Astrocyte (in vitro differentiated cells and primary cell): ENCODE results near the gene PPL. TPM values are rescaled to one million over a fixed set of nuclear protein-coding genes. Genes with fewer than 3 reads are reported as not detected.
A peak's percentile ranks its signal among the peaks of the same experiment; 100 is the strongest.
"Not testable (repeated sequence)": the region's sequence is repeated elsewhere in the genome, so short reads cannot be mapped to it uniquely, and the experiment has no call there.

Source experiments
- DNase-seq: peaks from one replicate; pipeline ENCODE4 v3.0.0-alpha.2; 2010; ENCODE audit warnings: low read depth
- FAIRE-seq: peaks from 2 replicates; lab custom pipeline; 2011; peaks lifted over from hg19 to GRCh38; lab: Jason Lieb, UNC
- H2AFZ ChIP-seq: 2 replicates; pipeline ENCODE4 v1.6.0; 2012; ENCODE audit warnings: low read depth, low read length, inconsistent platforms
- H3K27ac ChIP-seq: 2 replicates; pipeline ENCODE4 v1.5.1; 2011; ENCODE audit warnings: low read depth, low read length, inconsistent platforms
- H3K27me3 ChIP-seq: 2 replicates; pipeline ENCODE4 v1.6.0; 2011; ENCODE audit warnings: low read length, inconsistent platforms; ENCODE audit not compliant: insufficient read depth
- H3K36me3 ChIP-seq: 2 replicates; pipeline ENCODE4 v1.5.1; 2011; ENCODE audit warnings: low read length, inconsistent platforms; ENCODE audit not compliant: insufficient read depth
- H3K4me1 ChIP-seq: 2 replicates; pipeline ENCODE4 v1.5.1; 2011; ENCODE audit warnings: low read length, inconsistent platforms; ENCODE audit not compliant: insufficient read depth
- H3K4me2 ChIP-seq: 2 replicates; pipeline ENCODE4 v1.6.0; 2012; ENCODE audit warnings: low read length, inconsistent platforms
- H3K4me3 ChIP-seq: 2 replicates; pipeline ENCODE4 v1.5.1; 2011; ENCODE audit warnings: low read depth, mild to moderate bottlenecking, low read length, inconsistent platforms; ENCODE audit not compliant: insufficient read depth
- H3K79me2 ChIP-seq: 2 replicates; pipeline ENCODE4 v1.6.0; 2012; ENCODE audit warnings: mild to moderate bottlenecking, low read length, inconsistent platforms; ENCODE audit not compliant: insufficient read depth
- H3K9ac ChIP-seq: 2 replicates; pipeline ENCODE4 v1.6.0; 2012; ENCODE audit warnings: mild to moderate bottlenecking, low read length, inconsistent platforms
- H3K9me3 ChIP-seq: 2 replicates; pipeline ENCODE4 v1.5.1; 2012; ENCODE audit warnings: low read depth, mild to moderate bottlenecking, low read length, inconsistent platforms; ENCODE audit not compliant: insufficient read depth
- H4K20me1 ChIP-seq: 2 replicates; pipeline ENCODE4 v1.6.0; 2012; ENCODE audit warnings: low read length, inconsistent platforms; ENCODE audit not compliant: insufficient read depth
- H3K27ac Mint-ChIP-seq: one replicate; pipeline ENCODE4 v1.8.0; 2021; ENCODE audit warnings: mild to moderate bottlenecking, mixed read lengths; ENCODE audit not compliant: unreplicated experiment
- H3K27me3 Mint-ChIP-seq: one replicate; pipeline ENCODE4 v1.8.0; 2021; ENCODE audit warnings: low read depth, mixed read lengths; ENCODE audit not compliant: unreplicated experiment
- H3K36me3 Mint-ChIP-seq: one replicate; pipeline ENCODE4 v1.8.0; 2021; ENCODE audit warnings: low read depth, mixed read lengths; ENCODE audit not compliant: unreplicated experiment
- H3K4me1 Mint-ChIP-seq: one replicate; pipeline ENCODE4 v1.8.0; 2021; ENCODE audit warnings: low read depth, mixed read lengths; ENCODE audit not compliant: unreplicated experiment
- H3K4me3 Mint-ChIP-seq: one replicate; pipeline ENCODE4 v1.8.0; 2021; ENCODE audit warnings: mild to moderate bottlenecking, moderate library complexity, mixed read lengths; ENCODE audit not compliant: unreplicated experiment
- H3K9me3 Mint-ChIP-seq: one replicate; pipeline ENCODE4 v1.8.0; 2021; ENCODE audit warnings: mild to moderate bottlenecking, mixed read lengths; ENCODE audit not compliant: unreplicated experiment
- EZH2 ChIP-seq: IDR thresholded peaks from 2 replicates; pipeline ENCODE4 v1.6.1; 2012; ENCODE audit warnings: mild to moderate bottlenecking, low read length, inconsistent platforms; ENCODE audit not compliant: insufficient read depth
- total RNA-seq: library from RNA; stranded (reverse); gene quantifications from 2 replicates; pipeline ENCODE4 v1.2.1, GENCODE V29; 2021
- TF ChIP-seq, protein P1 (sequence below): IDR thresholded peaks from 2 replicates; pipeline ENCODE4 v1.5.1; 2011; ENCODE audit warnings: low read depth, mild to moderate bottlenecking, inconsistent platforms, low read length, moderate library complexity; ENCODE audit not compliant: insufficient read depth

Gene PPL
- total RNA-seq, 1 donor from 2014 or later = 12.3 TPM

DNA sequence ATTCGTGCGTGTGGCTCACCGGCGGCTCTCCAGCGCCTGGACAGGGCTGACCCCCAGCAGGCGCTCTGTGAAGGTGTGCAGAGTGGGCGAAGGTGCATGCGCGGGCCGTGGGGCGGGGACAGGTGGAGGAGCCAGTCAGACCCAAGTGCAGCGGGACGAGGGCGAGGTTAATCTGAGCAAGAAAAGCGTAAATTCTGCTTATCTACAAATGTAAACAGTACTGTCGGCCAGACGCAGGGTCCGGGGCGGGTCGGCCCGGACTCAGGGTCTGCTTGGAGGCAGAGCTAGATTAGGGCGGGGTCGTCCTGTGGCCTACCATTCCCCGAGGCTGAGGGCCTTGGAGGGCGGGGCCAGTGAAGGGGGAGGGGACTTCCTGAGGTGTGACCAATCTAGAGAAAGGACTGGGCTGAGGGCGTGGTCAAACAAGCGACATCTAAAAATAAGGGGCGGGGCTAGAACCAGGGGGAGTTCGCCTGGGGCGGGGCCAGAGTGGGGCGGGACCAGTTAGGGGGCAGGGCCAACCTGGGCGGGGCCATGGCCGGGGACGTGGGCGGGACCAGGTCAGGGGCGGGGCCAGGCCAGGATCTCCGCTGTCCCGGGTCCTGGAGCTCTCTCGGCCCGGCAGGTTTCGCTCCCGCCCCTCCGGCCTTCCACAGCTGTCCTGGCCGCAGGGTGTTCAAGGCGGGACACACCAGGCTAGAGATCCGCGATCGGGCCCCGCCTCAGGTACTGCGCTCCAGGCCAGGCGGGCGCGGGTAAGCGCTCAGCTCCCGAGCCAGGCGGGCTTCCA is 21.0 kb upstream of the PPL start, which contains the start of gene SEC14L5:
Gene SEC14L5 (plus strand): TSS at position 611 of the 790 bp plus-strand sequence. CDS start 994 bp downstream, outside the sequence.
- H3K27me3 ChIP-seq = peaks cover 10% of the 10 kb centered on the region
- H4K20me1 ChIP-seq = peaks cover 5% of the 10 kb centered on the region
- H3K27me3 Mint-ChIP-seq = no peaks in the 10 kb centered on the region
- no peaks in the 10 kb centered on the region for H3K9me3 ChIP-seq
- H3K4me3 ChIP-seq = peak within 1 kb of the TSS; percentile 75
- no peaks in the 10 kb centered on the region for H3K36me3 ChIP-seq
- peaks cover 2% of the 10 kb centered on the region for H3K4me1 Mint-ChIP-seq
- H3K79me2 ChIP-seq = no peaks in the 10 kb centered on the region
- peak within 1 kb of the TSS; percentile 20 for H3K27ac Mint-ChIP-seq
- no peaks in the 10 kb centered on the region for H3K9me3 Mint-ChIP-seq
- DNase-seq (peak; percentile 84), FAIRE-seq (no peak)
- peak within 1 kb of the TSS; percentile 58 for H3K9ac ChIP-seq
- peak within 1 kb of the TSS; percentile 85 for H3K4me3 Mint-ChIP-seq
- peak within 1 kb of the TSS; percentile 99 for H3K4me2 ChIP-seq
- H3K36me3 Mint-ChIP-seq = no peaks in the 10 kb centered on the region
- peaks cover 10% of the 10 kb centered on the region for H3K4me1 ChIP-seq
- no peak within 1 kb of the TSS for H3K27ac ChIP-seq
- H2AFZ ChIP-seq = peak within 1 kb of the TSS; percentile 92
- TF ChIP-seq, protein P1, sequence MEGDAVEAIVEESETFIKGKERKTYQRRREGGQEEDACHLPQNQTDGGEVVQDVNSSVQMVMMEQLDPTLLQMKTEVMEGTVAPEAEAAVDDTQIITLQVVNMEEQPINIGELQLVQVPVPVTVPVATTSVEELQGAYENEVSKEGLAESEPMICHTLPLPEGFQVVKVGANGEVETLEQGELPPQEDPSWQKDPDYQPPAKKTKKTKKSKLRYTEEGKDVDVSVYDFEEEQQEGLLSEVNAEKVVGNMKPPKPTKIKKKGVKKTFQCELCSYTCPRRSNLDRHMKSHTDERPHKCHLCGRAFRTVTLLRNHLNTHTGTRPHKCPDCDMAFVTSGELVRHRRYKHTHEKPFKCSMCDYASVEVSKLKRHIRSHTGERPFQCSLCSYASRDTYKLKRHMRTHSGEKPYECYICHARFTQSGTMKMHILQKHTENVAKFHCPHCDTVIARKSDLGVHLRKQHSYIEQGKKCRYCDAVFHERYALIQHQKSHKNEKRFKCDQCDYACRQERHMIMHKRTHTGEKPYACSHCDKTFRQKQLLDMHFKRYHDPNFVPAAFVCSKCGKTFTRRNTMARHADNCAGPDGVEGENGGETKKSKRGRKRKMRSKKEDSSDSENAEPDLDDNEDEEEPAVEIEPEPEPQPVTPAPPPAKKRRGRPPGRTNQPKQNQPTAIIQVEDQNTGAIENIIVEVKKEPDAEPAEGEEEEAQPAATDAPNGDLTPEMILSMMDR = no peak
- TF ChIP-seq EZH2 = no peak

DNA sequence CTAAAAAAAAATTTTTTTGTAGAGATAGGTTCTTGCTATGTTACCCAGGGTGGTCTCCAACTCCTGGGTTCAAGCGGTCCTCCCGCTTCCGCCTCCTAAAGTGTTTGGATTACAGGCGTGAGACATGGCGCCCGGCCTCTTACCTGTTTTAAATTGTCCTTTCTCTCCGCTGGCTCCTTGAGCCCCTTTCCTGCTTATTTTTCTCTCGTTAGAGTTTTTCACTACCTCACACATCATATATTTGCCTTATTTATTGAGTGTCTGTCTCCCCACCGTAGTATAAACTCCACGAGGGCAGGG is 20.4 kb upstream of the PPL start:
- TF ChIP-seq, protein P1 = no peak
- no peak for TF ChIP-seq EZH2
- Histone ChIP-seq H4K20me1 (peaks cover 5% of the 10 kb centered on the region), H3K79me2 (no peaks in the 10 kb centered on the region), H3K4me1 (peaks cover 10% of the 10 kb centered on the region), H3K4me3 (peak overlapping the region; percentile 75), H3K27me3 (peaks cover 10% of the 10 kb centered on the region), H3K9me3 (no peaks in the 10 kb centered on the region), H3K9ac (peak overlapping the region; percentile 58), H3K4me2 (peak overlapping the region; percentile 99), H2AFZ (peak overlapping the region; percentile 92), H3K36me3 (no peaks in the 10 kb centered on the region), H3K27ac (no peak overlapping the region)
- Mint-ChIP-seq H3K36me3 (no peaks in the 10 kb centered on the region), H3K27me3 (no peaks in the 10 kb centered on the region), H3K9me3 (no peaks in the 10 kb centered on the region), H3K27ac (peak overlapping the region; percentile 20), H3K4me1 (peaks cover 2% of the 10 kb centered on the region), H3K4me3 (peak overlapping the region; percentile 85)
- FAIRE-seq (no peak), DNase-seq (no peak)

DNA sequence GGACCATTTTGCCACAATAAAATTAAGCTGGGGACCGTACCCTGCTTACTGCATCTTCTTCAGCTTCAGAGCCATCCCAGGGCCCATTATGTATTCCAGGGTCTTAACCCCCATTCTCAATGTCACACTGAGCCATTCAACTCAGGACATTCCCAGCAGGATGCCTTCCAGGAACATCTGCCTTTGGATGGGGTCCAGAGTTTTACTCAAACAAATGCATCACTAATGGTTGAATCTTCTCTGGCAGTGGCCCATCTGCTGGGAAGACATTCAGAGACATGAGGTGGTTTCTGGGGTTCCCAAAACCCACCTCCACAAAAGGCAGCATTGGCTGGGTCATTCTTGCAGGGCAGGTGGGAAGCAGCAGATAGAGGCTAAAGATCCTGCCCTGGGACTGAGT is 17.8 kb upstream of the PPL start:
- H3K27me3 ChIP-seq = peaks cover under 1% of the 10 kb centered on the region
- no peaks in the 10 kb centered on the region for H3K36me3 Mint-ChIP-seq
- H3K79me2 ChIP-seq = no peaks in the 10 kb centered on the region
- H3K27me3 Mint-ChIP-seq = no peaks in the 10 kb centered on the region
- H3K9ac ChIP-seq = no peak overlapping the region
- H3K27ac Mint-ChIP-seq = no peak overlapping the region
- H3K4me1 Mint-ChIP-seq = peaks cover 2% of the 10 kb centered on the region
- peaks cover 5% of the 10 kb centered on the region for H4K20me1 ChIP-seq
- FAIRE-seq = no peak
- no peak overlapping the region for H3K4me2 ChIP-seq
- TF ChIP-seq EZH2 = no peak
- TF ChIP-seq, protein P1 = no peak
- no peaks in the 10 kb centered on the region for H3K9me3 Mint-ChIP-seq
- no peak overlapping the region for H3K27ac ChIP-seq
- no peak overlapping the region for H2AFZ ChIP-seq
- no peak overlapping the region for H3K4me3 ChIP-seq
- no peak for DNase-seq
- no peak overlapping the region for H3K4me3 Mint-ChIP-seq
- no peaks in the 10 kb centered on the region for H3K36me3 ChIP-seq
- no peaks in the 10 kb centered on the region for H3K9me3 ChIP-seq
- peaks cover 10% of the 10 kb centered on the region for H3K4me1 ChIP-seq

DNA sequence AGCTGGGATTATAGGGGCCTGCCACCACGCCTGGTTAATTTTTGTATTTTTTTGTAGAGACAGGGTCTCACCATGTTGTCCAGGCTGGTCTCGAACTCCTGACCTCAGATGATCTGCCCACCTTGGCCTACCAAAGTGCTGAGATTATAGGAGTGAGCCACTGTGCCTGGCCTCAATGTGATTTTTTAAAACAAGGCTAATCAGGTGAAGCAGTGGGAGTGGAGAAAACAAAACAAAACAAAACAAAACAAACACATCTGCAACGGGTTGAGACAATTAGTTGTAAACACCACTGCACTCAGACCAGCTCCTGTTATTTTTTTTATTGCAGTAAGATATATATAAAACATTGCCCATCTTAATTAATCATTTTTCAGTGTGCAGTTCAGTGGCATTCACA is 14.6 kb upstream of the PPL start:
- H3K4me1 ChIP-seq, H3K27ac ChIP-seq, H3K79me2 ChIP-seq, FAIRE-seq, H2AFZ ChIP-seq, H3K4me2 ChIP-seq, H4K20me1 ChIP-seq, H3K4me3 Mint-ChIP-seq, H3K9ac ChIP-seq, H3K27ac Mint-ChIP-seq, H3K9me3 Mint-ChIP-seq, H3K4me3 ChIP-seq, DNase-seq, H3K36me3 Mint-ChIP-seq, H3K9me3 ChIP-seq, H3K27me3 ChIP-seq, H3K27me3 Mint-ChIP-seq, H3K36me3 ChIP-seq: not testable (repeated sequence)
- H3K4me1 Mint-ChIP-seq = peaks cover 14% of the 10 kb centered on the region
